GM19397 (cell line): ENCODE measurements around the gene PVALB.

Source experiments
- ATAC-seq: cut with Tn5 transposase; IDR thresholded peaks from one replicate; pipeline ENCODE4 v1.9.1; 2021; ENCODE audit warnings: mild to moderate bottlenecking, moderate library complexity; ENCODE audit not compliant: unreplicated experiment

The PVALB gene

DNA sequence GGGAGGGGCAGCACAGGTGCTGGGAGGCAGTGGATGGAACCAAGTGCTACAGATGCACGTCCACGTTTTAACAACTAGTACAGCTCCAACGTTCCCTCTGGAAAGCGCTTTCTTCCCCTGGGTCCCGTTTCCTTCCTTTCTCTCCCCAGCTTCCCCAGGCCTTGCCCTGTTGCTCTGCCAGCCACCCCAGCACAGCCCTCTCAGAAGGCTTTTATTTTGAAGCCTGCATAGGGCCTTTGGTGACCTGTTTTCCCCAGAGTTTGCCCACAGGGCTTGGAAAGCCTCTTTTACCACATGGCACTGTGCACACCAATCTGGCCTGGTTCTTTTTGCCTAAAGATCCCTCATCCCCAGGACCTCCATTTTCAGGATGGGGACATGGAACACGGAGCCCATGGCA, 30.1 kb upstream of the PVALB start:
- no peak for ATAC-seq

DNA sequence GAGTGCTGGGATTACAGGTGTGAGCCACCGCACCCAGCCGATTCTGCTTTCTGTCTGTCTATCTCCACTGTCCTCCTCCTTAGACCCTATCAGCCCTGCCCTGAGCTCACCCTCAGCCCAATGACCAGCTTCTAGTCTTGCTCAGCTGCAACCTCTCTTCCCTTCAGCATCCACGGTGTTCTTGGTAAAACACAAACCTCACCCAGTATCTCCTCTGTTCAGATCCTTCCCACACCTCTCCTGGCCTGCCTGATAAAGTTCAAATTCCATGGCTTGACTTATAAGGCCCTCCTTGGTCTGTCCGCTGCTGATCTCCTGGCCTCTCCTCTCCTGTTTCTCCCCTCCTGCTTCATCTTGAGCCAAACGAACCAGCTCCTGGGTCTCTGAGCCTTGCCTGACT, 29.4 kb upstream of the PVALB start:
- ATAC-seq, result no peak

- ATAC-seq, result no peak
These were observed 23.3 kb upstream of the PVALB start for GRCh38 chr22:36840106-36840505.

GRCh38 chr22:36839356-36840073, 22.7 kb upstream of the PVALB start:
- no peak for ATAC-seq

DNA sequence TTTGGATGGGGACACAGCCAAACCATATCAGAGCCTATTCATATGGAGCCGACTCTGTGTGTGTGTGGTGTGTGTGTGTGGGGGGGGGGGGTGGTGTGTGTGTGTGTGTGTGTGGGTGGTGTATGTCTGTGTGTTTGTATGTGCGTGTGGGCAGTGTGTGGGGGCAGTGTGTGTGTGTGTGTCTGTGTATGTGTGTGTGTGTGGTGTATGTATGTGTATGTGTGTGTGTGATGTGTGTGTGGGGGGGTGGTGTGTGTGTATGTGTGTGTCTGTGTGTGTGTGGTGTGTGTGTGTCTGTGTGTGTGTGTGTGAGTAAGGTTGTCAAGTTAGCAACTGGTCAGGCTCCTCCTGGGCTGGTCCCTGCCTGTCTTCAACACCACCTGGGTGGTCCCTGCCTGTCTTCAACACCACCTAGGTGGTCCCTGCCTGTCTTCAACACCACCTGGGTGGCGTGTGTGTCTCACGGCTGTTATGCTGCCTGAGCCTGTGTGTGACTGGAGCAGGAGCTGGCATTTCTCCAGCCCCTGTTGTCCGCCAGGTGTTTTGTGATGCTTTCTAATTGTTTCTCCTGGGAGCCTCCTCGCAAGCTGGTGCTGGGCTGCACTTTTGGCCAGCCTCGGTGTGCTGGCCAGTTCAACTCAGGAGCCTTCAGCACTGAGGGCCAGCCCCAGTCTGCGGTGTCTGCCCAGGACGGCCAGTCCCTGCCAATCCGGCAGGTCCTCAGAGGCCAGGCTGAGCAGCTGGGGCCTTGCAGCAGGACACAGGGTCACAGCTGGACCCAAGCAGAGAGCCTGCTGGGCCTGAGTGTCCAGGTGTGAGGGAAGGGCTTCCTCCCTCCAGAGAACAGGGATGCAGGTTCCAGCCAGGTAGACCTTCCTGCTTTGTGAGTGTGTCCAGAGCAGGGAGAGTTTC, 21.5 kb upstream of the PVALB start:
- no peak for ATAC-seq

DNA sequence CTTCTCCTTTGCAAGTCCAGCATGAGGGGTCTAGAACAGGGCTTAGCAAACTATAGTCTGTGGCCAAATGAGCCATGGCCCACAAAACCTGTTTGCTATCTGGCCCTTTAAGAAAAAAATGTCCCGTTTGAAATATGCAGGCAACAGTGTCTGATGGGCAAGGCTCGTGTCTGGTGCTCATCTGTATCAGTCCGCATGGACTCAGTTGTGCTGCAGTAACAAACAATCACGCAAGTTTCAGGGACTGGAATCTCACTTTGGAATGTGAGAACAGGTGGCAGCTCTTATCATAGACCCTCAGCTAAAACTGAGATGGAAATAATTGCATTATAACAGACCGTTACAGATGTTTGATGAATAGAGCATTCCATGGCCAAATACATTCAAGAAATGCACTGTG, 19.1 kb upstream of the PVALB start:
- ATAC-seq, result no peak

GRCh38 chr22:36833073-36833472, 16.2 kb upstream of the PVALB start:
- ATAC-seq, result no peak

DNA sequence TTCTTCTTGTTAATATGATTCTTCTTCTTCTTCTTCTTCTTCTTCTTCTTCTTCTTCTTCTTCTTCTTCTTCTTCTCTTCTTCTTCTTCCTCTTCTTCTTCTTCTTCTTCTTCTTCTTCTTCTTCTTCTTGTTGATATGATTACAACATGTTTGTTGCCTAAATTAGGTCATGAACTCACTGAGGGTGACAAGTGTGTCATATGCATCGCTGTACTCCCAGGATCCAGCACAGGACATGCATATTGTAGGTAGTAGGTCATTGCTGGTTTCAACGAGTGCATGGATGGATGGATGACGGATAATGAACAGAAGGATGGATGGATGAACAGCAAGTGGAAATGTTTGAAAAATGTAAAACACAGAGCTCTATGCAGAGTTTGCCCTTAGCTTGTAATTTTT, 14.9 kb upstream of the PVALB start:
- no peak for ATAC-seq

GRCh38 chr22:36831206-36831605, 14.4 kb upstream of the PVALB start:
- ATAC-seq, result no peak

GRCh38 chr22:36830601-36831000, 13.8 kb upstream of the PVALB start:
- no peak for ATAC-seq

GRCh38 chr22:36829370-36830002, 12.7 kb upstream of the PVALB start:
- ATAC-seq, result no peak

DNA sequence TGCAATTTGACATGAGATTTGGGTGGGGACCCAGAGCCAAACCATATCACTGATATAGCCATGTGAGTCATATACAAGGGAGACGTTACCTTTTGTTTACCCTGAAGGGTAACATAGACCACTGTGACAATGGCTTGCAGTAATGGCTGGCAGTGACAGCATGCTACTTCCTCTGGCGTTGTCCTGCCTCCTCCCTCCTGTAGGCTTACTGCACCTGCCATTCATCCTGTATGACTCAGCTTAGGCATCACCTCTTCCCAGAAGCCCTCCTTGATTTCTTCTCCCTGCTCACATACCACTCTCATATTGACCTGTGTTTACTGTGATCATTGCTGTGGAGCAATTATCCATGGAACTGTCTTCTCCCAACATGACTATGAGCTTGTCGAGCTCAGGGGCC, 12.0 kb upstream of the PVALB start:
- no peak for ATAC-seq

DNA sequence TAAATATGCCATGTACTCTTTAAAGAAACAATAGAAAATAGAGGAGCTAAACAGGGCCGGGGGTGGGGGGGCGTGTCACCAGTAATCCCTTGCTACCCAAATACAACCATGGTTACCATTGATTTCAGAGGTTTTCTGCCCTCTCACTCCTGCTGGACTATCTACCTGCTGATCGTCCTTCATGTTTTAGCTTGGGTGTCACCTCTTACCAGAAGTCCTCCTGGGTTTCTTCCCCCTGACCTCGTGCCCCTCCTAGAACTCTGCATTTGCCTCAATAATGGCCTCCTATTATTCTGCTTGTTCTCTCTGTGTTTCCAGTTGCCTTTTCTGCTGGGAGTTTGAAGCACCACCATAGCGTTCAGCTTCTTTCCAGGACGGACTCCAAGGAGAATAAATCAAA, 9.4 kb upstream of the PVALB start:
- ATAC-seq, result no peak

DNA sequence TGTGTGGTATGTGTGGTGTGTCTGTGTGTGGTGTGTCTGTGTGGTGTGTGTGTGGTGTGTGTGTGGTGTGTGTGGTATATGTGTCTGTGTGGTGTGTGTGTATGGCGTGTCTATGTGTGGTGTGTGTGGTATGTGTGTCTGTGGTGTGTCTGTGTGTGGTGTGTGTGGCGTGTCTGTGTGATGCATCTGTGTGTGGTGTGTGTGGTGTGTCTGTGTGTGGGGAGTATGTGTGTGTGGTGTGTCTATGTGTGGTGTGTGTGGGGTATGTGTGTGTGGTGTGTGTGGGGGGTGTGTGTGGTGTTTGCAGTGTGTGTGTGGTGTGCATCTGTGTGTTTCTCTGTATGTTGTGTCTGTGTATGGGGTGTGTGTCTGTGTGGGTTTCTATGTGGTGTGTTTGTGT, 7.8 kb upstream of the PVALB start:
- no peak for ATAC-seq

GRCh38 chr22:36823186-36823839, 6.5 kb upstream of the PVALB start:
- ATAC-seq, result no peak

- no peak for ATAC-seq
These were observed 5.7 kb upstream of the PVALB start for GRCh38 chr22:36822581-36822980.

GRCh38 chr22:36819112-36819511, 2.3 kb upstream of the PVALB start:
- no peak for ATAC-seq

DNA sequence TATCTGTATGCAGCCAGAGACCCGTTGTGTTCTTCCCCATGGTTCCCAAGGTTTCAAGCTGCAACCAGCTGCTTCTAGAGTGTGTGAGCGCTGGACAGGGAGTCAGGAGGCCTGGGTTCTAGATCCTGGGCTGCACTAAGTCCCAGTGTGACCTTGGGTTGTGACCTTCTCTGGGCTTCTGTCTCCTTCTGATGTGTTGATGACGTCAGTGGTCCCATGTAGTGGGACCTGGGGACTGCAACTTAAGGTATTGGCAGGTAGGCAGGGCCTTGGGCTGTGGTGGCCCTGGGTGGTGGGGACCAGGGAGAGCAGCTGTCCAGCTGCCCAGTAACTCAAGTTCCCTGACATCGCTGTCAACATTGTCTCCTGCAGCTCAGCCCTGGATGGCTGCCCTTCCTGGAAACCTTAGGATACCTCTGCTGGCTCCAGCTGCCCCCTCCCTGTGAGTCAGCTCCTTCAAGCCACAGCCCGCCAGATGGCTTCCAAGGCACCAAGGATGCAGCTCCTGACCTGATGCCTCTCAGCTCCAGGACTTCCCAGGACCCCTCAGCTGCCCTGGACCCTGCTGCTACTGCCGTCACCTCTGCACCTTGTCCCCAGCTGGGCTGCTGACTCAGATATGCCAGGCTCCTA, 1.3 kb upstream of the PVALB start:
- ATAC-seq, result no peak

GRCh38 chr22:36817525-36817848, 652 bp upstream of the PVALB start:
- ATAC-seq, result no peak

DNA sequence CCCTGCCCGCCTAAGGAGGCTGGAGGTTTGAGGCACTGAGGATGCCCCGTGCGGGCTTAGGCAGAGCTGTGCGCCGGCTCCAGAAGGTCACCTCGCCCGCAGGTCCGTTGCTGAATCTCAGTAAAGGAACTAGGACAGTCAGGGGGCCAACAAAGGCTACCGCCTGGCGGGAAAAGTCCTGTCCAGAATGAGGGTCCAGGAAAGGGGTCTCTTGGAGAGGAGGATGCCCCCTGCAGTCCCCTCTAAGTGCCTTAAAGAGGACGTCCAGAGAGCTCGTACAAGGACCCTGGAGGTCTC, 548 bp downstream of the PVALB start:
- no peak for ATAC-seq
